ENCODE data around the gene TENT5A.

DNA sequence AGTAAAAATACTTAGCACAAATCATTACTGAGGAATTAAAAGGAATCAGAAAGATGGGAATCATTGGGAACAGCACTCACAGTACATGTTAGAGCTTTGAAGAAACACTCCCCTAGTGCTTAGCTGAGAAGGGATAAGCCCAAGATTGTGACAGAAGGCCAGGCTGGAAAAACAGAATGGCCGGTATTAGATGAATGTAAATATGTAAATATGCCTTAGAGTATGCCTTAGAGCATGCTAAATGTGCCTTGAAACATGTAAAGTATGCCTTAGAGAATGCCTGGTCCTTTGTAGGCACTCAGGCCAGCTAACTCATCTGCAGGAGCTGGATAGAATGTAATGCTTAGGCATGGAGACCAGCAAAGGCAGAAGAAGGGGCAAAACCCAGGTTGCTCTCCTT lies 10.6 kb upstream of the TENT5A start:
- TF ChIP-seq, protein P1, sequence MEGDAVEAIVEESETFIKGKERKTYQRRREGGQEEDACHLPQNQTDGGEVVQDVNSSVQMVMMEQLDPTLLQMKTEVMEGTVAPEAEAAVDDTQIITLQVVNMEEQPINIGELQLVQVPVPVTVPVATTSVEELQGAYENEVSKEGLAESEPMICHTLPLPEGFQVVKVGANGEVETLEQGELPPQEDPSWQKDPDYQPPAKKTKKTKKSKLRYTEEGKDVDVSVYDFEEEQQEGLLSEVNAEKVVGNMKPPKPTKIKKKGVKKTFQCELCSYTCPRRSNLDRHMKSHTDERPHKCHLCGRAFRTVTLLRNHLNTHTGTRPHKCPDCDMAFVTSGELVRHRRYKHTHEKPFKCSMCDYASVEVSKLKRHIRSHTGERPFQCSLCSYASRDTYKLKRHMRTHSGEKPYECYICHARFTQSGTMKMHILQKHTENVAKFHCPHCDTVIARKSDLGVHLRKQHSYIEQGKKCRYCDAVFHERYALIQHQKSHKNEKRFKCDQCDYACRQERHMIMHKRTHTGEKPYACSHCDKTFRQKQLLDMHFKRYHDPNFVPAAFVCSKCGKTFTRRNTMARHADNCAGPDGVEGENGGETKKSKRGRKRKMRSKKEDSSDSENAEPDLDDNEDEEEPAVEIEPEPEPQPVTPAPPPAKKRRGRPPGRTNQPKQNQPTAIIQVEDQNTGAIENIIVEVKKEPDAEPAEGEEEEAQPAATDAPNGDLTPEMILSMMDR (IDR thresholded peaks at IDR 0.05): no peak
- TF ChIP-seq POLR2A (IDR thresholded peaks at IDR 0.05): no peak

All from lower leg skin (tissue), 3 donors.